ENCODE data around the gene BPIFB3.

BPIFB3 gene

DNA sequence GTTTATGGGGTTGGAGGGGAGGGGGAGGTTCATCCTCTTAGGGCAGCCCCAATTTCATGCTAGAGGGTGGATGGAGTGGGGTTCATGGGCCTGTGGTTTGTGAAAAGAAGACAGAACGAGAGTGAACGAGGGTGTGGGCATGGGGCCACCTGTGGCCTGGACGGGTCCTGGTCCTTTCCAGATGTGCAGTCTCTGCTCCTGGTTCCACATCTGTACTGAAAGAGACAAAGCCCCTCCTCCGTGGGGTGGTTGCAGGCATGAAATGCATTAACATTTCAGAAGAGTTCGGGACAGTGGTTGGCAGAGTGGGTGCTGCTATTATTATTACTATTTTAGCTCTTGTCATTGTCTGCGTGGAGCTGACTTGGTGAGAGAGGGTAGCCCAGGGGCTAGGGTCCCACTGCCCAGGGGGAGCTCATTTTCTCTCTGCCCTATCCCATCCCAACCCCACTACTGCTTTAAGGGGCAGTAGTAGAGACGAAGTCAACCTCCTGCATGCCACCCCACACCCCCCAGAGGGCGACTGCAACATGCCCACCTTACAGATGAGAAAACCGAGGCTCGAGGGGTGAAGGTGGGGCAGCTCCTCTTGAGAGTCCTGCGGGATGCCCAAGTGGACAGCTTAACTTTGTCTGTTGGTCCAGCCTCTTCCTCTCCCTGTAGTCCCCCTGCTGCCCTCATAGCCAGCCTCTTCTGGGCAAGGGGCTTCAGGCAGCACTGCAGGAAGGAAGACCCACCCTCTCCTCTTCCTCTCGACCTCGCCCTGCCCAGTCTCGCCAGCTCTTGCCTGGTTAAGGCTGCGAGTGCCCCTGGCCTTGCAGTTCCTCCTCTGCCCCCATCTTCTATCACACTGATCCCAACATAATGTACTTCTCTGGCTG is 37.8 kb upstream of the BPIFB3 start:
- in situ Hi-C loops (cut with MboI; ENCODE audit: low sequenced_read_pairs): no loop called here

DNA sequence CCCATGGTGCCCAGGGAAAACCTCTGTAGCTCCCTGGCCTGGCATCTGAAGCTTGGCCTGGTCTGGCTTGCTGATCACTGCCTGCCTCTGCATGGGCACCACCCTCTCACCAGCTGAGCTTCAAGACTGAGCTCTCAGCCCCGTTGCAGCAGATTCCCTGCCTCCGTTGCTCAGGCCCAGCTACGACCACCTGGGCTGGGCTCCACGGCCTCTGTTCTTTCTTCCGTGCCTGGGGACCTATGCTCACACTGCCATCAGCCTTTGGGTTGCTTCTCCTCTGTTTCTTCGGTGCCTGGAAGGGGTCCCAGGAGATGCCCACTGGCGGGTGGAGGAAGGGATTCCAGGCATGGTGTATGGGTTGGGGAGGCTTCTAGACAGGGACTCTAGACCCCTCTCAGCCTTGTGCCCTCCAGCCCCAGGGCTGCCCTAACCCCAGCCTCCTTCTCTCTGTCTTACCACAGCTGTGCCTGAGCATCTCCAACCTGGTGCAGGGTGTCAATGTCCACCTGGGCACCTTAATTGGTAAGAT is 37.1 kb upstream of the BPIFB3 start:
- in situ Hi-C loops (cut with MboI; ENCODE audit: low sequenced_read_pairs): no loop called here

DNA sequence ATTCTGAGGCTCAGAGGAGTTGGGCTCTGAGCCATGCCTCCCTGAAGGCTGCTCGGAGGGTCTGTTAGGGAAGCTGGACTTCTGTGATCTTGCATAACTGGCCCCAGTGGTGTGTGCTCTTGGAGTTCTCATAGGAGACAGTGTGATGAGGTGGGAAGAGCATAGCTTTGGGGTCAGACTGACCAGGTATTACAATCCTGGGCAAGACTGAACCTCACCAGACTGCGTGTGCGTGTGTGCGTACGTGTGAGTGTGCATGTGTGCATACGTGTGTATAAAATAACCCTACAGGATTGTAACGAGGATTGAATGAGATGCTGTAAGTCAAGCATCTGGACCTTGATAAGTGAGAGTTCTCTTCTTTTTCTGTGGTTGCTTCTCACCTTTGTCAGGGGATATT is 36.2 kb upstream of the BPIFB3 start:
- in situ Hi-C loops (cut with MboI; ENCODE audit: low sequenced_read_pairs): no loop called here

DNA sequence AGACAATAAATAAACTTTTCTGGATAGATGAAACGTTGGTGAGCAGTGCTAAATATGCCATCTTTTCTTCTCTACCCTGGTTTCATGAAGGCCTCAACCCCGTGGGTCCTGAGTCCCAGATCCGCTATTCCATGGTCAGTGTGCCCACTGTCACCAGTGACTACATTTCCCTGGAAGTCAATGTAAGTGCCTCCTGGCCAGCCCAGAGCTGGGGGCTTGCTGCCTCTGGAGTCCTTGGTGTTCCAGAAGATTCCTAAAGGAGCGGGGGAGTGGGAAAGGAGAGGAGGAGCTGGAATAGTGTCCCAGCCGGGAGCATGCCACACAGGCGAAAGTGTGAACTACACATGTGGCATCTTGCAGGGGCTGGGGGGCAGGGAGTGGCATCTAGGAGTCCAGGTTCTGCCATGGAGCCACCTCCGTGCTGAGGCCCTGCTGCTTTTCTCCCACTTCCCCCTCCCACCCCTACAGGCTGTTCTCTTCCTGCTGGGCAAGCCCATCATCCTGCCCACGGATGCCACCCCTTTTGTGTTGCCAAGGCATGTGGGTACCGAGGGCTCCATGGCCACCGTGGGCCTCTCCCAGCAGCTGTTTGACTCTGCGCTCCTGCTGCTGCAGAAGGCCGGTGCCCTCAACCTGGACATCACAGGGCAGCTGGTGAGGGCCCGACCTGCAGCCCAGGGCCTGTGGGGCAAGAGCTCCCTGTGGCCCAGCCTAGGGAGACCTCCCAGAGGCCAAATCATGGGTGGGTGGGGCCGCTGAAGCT is 35.4 kb upstream of the BPIFB3 start:
- in situ Hi-C loops (cut with MboI; ENCODE audit: low sequenced_read_pairs): no loop called here

DNA sequence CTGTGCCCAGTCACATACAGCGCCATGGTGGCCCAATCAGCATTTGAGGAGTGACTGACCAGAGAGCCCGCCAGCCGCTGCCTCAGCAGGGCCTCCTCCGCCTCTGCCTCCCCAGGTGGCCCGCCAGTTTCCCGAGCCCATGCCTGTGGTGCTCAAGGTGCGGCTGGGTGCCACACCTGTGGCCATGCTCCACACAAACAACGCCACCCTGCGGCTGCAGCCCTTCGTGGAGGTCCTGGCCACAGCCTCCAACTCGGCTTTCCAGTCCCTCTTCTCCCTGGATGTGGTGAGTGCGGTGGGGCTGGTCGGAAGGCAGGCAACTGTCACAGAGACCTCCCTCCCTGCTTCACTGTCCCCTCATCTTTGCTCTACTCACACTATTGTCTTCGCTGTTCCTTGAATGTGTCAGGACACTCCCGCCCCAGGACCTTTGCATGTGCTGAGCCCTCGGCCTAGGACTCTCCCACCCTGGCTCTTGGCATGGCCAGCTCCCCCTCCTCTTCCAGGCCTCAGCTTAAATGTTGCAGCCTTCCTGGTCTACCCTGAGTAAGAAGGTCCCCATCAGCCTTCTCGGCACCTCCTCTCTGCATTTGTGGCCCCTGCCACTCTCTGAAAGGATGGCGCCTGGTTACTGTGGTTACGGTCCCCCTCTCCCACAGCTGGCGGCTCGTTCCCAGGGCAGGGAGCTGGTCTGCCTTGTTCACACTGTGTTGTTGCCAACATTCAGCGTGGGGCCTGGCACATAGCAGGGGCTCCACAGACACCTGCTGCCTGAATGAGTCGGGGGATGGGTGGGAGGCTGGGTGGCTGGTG is 34.0 kb upstream of the BPIFB3 start:
- in situ Hi-C loops (cut with MboI; ENCODE audit: low sequenced_read_pairs): no loop called here

DNA sequence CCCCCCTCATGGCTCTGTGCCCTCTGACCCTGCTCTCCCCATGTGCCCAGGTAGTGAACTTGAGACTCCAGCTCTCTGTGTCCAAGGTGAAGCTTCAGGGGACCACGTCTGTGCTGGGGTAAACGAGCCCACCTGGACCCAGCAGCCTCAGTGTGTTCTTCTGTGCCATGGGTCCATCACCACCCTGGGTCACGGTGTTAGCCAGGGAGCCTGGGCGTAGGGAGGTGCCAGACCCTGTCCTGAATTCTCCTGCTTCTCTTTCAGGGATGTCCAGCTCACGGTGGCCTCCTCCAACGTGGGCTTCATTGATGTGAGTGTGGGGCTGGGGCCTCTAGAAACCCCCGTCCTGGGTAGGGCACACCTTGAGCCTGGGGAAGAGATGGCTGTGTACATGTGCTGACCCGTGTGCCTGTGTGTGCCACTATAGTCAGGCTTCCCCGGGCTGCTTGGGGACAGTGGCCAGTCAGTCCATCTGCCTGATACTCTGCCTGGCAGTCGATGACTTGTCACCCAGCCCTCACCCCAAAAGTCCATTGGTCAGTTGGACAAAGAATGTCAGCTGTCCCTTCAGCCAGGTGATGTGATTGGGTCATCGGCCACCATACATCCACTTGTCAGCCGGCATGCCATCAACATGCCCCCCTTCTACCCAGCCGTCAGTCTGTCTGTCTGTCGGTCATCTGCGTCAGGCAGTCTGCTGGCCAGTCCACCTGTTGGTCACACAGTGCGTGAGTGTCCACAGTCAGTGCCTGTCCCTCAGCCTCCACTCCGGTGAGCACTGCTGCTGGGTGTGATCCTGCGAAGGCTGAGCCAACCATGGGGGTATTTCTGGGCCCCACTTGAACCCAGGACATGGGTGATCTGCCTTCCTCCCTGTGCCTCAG is 33.2 kb upstream of the BPIFB3 start:
- in situ Hi-C loops (cut with MboI; ENCODE audit: low sequenced_read_pairs): no loop called here

DNA sequence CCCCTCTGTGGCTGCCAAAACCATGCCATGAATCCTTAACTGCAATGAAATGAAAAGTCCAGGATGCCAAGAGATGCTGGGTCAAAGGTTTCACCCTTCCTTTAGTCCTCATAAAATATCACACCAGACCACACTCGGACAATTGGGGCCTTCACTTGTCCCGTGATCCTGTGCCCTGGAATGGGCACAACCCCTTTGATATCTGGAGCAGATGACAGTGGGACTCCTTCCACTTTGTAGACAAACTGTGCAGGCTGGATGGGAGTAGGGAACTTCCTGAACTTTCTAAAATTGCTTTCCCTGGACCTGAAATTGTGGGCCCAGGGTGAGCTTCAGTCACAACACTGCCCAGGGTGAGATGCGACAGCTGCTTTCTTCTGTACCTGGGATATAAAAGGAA is 31.8 kb upstream of the BPIFB3 start:
- in situ Hi-C loops (cut with MboI; ENCODE audit: low sequenced_read_pairs): no loop called here

DNA sequence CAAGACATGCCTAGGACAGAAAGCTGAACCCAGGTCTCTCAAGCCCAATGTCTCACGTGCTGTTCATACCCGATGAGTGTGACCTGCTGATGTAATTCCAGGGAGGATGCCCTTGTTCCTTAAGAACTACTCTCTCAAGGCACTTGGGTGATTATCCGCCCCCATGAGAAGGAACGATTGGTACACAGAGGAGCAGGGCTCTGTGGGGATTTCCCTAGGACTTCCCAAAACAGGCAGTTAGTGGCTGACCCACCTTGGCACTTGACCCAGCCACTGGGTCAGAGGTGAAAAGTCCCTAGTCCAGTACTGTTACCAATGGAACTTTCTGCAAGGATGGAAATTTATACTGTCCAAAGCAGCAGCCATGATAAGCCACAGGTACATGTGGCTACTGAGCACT is 31.4 kb upstream of the BPIFB3 start:
- in situ Hi-C loops (cut with MboI; ENCODE audit: low sequenced_read_pairs): no loop called here

DNA sequence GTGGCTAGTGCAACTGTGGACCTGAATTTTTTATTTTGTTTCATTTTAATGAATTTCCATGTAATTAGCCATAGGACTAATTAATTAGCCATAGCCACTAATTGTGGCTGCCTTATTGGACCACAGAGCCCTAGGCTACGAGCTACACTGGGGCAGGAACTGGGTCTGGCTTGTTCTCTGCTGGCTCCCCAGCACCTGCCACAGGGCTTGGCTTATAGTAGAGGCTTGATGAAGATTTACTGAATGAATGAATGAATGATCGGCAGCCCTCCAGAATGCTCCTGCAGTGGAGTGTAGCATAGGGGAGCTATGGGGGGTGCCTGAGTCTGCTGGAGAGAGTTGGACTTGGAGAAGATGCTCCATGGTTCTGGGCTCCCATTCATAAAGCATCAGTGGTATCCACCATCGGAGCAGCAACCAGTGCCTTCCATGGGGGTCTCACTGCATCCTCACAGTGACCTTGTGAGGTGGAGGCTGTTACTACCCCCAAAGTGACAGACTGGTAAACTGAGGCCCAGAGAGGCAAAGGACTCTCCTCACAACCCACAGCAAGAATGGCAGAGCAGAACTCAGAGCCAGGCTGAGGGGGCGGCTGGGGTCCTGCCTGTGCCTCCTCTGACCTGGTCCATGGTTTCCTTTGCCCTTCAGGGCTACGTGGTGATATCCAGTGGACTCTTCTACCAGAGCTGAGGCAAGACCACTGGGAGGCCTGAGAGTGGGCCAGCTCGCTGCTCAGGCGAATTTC is 30.8 kb upstream of the BPIFB3 start:
- in situ Hi-C loops (cut with MboI; ENCODE audit: low sequenced_read_pairs): no loop called here

DNA sequence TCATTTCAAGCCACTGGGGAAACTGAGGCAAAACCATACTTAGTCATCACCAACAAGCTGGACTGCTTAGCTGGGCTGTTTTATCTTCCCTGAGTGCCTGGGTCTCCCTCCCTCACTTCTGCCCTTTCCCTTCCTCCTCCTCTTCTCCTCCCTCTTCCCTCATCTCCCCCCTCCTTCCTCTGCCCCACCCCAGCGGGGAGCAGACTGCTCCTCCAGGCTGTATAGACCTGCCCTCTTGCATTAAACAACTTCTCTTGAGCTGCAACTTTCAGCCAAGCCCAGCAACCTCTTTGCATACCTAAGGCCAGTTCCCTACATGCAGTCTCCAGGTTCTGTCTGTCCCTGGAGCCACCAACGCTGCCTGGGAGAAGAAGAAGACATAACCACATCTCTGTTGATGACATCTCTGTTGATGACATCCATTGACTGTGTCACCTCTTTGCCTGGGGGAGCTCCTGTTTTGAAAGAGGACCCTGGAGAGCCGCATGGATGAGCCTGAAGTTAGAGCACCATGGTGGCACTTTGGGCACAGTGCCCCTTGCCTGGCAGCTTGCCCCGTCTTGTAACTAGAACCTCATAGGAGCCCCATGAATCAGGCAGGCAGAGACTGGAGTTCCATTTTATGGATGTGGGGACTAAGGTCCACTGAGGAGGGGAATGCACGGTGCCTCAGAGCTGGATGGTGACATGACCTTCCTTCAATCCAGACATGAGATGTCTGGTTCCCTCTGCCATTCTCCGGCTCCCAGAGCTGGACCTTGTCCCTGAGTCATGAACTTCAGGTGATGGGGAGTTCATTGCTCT is 30.1 kb upstream of the BPIFB3 start:
- in situ Hi-C loops (cut with MboI; ENCODE audit: low sequenced_read_pairs): no loop called here

DNA sequence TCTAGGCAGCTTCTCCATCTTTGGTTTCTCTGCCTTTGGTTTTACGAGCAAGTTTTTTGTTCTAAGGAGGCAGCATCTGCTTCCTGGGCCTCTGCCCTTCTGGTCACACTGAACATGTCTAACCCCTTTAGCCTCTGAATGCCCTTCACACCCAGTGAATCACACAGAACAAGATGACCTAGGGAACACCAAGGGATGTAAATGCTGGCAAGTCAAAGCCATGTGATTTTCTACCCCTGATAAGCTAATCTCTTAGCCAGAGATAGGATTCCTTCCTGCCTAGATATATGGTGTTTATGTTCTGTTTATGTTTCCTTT is 29.5 kb upstream of the BPIFB3 start:
- in situ Hi-C loops (cut with MboI; ENCODE audit: low sequenced_read_pairs): no loop called here

DNA sequence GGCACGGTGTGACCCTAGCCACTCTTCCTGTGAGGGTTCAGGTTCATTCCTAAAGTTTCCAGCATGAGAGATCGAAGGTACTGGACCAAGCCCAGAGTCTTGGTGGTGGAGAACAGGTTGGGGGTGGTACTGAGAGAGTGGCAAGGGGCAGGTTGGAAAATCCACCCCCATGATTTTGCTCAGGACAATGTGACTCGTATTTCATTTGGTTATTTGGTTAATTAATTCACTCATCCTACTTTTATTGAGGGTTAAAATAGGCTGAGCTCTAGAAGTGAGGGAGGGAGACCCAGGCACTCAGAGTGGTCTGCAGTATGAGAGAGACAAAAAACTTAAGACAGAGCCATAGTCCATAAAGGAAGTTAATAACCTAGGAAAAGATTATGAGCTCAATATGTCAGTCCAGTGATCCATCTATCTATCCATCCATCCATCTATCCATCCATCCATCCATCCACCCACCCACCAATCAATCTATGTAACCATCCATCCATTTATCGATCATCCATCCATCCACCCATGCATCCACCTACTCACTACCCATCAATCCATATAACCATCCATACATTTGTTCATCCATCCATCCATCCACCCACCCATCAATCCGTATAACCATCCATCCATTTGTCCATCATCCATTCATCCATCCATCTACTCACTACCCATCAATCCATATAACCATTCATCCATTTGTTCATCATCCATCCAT is 28.9 kb upstream of the BPIFB3 start:
- in situ Hi-C loops (cut with MboI; ENCODE audit: low sequenced_read_pairs): no loop called here

DNA sequence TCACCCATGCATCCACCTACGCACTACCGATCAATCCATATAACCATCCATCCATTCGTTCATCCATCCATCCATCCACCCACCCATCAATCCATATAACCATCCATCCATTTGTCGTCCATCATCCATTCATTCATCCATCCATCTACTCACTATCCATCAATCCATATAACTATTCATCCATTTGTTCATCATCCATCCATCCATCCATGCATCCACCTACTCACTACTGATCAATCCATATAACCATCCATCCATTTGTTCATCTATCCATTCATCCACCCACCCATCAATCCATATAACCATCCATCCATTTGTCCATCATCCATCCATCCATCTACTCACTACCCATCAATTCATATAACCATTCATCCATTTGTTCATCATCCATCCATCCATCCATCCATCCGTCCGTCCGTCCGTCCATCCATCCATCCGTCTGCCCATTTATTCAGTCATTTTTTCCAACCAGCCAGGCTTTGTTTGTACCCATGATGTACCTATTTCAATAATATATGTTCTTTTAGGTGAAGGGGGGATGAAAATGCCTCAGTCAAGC is 28.3 kb upstream of the BPIFB3 start:
- in situ Hi-C loops (cut with MboI; ENCODE audit: low sequenced_read_pairs): no loop called here

DNA sequence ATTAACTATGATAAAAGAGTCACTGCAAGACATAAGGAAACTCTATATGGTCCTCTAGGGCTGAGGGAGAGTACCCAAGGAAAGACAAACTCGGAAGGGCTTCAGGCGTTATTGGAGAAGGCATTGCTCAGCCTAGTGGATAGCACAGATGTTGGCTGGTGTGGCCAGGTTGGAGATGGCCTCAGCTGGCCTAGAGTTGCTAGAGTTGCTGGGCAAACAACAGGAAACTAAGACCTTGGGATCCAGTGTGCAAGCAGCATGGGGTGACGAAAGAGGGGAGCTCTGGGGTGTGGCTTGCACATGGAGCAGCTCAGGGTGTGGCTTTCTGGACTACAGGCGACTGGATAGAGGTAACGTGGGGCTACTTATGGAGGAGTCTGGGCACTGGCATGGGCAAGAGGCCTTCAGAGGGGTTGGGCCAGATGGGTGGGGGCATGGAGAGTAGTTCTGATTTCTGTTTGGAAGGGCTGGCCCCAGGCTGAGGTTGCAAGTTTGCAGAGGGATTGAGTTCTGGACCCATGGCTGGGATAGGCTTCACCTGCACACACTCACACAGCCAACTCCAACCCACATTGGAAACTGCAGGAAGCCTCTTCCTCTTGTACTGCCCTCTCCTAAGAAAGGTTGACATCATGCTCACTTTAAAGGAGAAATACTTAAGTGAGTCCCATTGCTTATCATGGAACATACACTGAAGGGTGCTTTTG is 27.5 kb upstream of the BPIFB3 start:
- in situ Hi-C loops (cut with MboI; ENCODE audit: low sequenced_read_pairs): no loop called here

DNA sequence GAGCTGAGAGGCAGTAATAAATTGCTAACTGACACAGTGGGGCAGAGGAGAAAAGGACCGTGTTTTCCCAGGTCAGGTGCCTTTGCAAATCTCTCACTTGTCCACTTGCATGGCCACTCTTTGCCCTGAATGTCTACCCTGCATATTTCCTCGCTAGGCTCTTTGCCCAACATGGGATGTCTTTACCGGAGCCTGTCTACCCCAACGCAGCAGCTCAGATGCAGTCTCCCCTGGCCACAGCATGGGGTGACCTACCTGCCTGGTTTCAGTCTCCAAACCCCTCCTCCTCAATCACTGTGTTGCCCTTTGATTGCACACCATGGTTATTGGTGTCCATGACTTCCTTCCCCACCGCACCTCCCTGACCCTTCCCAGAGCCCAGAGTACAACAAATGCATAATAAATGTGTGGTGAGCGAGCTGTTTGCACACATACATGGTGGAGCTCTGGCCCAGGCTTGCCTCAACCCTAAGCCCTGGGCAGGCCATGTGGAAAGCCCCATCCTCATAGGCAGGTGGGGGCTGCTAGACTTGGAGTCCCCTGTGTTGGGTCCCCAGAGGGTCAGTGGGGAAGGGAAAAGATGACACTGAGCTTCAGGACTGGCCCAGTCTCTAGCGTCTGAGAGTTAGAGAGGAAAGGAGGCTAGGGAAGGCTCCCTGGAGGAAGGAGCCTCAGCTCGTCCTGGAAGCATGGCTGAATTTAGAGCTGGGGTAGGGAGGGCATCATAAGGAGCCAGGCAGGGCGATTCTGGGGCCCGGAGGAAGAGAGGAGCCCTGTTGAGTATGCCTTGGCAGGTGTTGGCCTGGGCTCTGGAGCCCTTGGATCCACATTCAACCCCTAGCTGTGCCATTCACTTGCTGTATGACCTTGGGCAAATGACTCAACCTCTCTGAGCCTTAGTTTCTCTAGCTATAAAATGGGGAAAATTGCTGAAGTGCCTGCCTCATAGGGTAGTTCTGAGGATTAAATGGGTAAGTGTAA is 26.6 kb upstream of the BPIFB3 start:
- in situ Hi-C loops (cut with MboI; ENCODE audit: low sequenced_read_pairs): no loop called here
